ENCODE measurements around the gene RNF214.
"Not testable (repeated sequence)": the region's sequence is repeated elsewhere in the genome, so short reads cannot be mapped to it uniquely, and the experiment has no call there.

Gene RNF214

DNA sequence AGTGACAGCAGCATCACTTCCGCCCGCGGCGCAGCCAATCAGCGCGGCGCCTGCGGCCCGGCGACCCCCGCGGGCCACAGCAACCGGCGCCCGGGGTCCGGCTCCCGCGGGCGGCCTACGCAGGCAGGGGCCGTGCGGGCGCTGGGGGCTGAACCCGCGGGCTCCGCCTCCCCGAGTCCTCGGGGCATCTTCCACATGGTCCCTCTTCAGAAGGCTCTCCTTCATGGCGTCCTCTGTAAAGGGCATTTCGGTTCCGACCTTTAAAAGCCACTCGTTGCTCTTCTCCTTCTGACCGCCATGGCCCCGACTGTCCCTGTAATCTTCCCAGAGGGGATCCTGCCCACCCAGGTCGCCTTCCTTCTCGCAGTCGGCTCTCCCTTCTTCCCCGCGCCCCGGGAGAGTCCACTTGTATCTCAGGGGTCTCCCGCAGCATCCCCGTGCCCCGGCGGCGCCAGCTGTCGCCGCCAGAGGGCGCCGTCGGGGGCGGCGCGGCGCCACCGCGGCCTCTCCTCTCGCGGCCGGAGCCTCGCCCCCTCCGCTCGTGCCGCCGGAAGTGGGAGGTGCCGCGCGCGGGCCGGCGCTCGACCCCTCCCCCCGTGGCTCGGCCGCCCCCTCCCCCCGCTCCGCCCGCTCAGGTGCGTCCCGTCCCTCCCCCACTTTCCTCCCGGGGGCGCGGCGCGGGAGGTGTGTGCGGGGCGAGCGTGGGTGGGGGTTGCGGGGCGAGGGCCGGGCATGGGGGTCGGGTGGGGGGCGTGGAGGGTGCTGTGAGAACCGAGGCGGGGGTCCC, at the start of gene RNF214:
Gene RNF214, plus strand, starts transcription at position 580 of the 787 bp plus-strand sequence. CDS start 1,602 bp downstream, outside the sequence.
- DNase-seq (ENCODE audit: low read depth), result peak; percentile 35

DNA sequence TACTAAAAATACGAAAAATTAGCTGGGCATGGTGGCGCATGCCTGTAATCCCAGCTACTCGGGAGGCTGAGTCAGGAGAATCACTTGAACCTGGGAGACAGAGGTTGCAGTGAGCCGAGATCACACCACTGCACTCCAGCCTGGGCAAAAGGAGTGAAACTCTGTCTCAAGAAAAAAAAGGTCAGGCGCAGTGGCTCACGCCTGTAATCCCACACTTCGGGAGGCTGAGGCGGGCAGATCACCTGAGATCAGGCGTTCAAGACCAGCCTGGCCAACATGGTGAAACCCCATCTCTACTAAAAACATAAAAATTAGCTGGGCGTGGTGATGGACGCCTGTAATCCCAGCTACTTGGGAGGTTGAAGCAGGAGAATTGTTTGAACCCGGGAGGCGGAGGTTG, 49.3 kb upstream of the RNF214 start:
- not testable (repeated sequence) for DNase-seq (ENCODE audit: low read depth)

DNA sequence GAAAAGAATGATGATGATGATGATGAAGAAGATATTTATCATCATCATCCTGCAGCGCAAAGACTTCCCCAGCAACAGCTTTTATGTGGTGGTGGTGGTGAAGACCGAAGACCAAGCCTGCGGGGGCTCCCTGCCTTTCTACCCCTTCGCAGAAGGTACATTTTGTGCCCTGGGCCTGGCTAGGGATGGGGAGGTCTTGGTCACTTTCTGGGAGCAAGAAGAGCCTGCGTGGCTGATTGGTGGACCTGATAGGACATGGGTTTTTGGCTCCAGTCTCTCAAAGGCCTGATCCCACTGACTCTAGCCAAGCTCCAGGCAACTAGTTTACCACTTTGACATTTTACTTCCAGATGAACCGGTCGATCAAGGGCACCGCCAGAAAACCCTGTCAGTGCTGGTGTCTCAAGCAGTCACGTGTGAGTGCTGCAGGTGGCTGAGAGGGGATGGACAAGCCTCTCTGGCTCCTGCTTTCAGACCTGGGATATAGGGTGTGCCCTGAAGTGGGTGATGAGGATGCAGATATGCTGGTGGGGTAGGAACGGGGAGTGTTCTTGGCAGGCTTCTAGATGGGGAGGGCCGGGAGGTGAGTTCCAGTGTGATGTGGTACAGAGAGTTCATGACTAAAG, 48.6 kb upstream of the RNF214 start:
- no peak for DNase-seq (ENCODE audit: low read depth)

DNA sequence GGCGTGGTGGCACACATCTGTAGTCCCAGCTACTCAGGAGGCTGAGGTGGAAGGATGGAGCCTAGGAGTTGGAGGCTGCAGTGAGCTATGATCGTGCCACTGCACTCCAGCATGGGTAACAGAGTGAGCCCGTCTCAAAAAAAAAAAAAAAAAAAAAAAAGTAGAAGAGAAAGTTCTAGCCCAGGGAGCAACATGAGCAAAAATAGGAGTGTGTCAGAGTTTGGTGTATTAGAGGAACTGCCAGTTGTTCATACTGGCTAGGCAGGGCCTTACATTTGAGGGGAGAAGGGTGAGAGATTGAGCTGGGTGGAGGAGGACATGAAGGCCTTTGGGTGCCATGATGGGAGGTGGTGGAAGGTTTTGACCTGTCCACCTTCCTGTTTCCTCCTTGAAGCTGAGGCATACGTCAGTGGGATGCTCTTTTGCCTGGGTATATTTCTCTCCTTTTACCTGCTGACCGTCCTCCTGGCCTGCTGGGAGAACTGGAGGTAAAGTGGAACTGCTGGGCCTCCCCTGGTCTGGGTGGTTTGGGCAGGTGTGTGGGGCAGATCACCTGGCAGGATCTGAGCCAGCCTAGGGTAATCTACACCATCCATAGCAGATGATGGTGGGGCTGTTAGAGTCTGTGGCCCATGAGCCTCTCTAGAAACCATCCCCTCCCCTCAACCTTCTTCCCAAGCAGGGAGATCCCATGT, 46.6 kb upstream of the RNF214 start:
- no peak for DNase-seq (ENCODE audit: low read depth)

DNA sequence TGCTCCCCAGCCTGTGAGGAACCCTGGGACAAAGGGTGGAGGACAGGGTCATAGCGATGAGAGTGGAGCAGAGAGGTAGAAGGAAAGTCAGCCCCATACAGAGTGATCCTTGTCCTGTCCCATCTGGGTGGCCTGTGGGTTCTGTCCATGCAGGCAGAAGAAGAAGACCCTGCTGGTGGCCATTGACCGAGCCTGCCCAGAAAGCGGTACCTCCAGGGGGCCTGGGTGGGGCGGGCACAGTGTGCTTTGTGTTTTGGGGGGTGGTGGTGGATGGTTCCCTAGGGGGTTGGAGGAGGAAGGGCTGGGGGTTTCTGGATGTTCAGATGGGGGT, 46.1 kb upstream of the RNF214 start:
- DNase-seq (ENCODE audit: low read depth), result no peak

DNA sequence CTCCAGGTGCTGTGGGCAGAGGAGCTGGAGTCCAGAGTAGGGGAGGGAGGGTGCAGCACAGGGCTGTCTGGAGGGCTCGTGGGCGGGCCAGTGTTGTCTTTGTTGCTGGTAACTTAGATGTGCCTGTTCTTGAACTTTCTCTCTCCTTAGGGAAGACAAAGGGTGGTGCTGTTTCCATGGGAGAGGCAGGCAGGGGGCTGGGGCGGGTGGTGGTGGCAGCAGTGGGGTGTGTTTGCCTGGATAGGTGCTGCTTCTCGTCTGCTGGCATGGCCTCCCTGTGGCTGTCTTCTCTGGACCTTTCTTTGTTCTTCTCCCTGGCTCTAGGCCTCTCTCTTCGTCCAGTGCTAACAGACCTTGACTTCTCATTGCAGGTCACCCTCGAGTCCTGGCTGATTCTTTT, 45.5 kb upstream of the RNF214 start:
- DNase-seq (ENCODE audit: low read depth), result no peak

DNA sequence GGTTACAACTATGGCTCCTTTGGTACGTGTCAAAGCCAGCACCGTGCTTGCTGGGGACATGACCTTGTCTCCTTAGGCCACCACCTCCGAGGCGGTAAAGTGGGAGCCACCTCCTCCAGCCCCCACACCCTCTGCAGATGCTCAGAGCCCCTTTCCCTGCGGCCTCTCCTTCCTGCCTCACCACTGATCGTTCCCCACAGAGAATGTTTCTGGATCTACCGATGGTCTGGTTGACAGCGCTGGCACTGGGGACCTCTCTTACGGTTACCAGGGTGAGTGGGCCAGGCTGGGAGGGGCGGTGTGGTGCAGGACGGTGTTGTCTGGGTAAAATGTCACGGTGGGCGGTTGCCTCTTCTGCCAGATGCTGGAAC, 45.1 kb upstream of the RNF214 start:
- no peak for DNase-seq (ENCODE audit: low read depth)

DNA sequence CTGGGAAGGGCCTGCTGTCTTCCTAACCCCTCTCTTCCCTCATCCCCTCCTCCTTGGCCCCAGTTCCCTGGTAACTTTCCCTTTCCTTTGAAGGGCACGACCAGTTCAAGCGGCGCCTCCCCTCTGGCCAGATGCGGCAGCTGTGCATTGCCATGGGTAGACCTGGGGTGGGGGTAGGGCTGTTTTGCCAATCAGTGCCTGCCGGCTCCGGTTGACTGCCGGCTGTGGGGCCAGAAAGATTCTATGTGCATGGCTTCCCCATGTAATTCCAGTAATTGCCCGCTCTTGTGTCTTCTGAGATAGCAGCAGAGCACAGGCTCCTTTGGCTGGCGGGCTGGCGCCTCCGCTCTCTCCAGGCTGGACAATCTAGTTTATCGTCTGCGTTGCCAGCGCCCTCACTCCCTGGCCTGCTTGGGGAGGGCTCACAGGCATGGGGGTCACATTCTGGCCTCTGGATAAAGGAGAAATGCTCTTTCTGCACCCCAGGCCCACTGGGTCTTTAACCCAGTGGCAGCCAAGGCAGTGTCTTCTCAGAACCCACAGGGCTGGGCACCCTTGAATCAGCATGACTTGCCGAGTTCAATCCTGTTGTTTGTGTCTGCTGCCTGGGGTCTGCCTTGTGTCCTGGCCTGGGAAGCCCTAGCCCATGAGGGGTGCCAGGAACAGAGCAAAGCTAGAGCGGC, 44.5 kb upstream of the RNF214 start:
- no peak for DNase-seq (ENCODE audit: low read depth)

DNA sequence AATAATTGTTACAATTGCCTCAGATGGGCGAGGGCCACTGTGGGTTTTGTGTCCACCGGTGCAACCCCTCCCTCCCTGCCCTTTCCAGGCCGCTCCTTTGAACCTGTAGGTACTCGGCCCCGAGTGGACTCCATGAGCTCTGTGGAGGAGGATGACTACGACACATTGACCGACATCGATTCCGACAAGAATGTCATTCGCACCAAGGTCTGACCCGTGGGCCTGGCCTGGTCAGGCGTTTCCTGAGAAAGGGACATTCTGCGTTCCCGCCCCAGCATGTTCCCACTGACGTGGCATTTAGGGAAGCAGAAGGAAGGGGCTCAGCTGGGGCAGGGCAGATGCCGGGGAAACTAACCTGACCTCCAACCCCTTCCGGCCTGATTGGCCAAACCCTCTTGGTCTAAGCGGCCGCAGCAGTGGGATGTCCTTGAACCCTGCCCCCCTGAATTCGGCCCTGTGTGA, 43.8 kb upstream of the RNF214 start:
- DNase-seq (ENCODE audit: low read depth), result no peak

DNA sequence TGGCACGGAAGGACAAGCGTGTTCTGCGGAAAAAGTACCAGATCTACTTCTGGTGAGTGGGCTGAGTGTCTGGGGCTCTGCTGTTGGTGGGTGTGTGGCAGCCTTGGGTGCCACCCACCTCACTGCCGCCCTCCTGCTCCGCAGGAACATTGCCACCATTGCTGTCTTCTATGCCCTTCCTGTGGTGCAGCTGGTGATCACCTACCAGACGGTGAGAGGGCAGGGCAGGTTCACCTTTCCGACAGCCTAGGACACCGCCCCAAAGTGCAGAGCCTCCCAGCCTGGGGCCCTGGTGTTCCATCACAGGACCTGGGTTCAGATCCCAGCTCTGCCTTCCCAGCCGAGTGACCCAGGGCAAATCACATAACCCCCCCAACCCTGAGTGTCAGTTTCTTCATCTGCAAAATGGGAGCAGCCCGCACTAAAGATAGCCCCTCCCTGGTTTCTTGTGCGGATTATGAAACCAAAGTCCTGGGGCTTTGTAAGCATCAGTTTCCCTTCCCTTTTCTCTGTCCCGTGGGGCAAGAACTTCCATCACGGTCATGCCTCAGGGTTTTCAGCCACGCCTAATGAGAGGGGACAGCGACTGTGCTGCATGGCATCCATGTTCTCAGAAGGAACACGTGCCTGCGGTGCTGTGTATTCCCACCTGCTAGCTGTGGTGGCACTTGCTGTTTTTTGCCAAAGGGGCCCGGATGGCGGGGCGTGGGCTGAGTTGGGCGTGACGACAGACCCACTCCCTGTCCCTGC, 43.1 kb upstream of the RNF214 start:
- no peak for DNase-seq (ENCODE audit: low read depth)

DNA sequence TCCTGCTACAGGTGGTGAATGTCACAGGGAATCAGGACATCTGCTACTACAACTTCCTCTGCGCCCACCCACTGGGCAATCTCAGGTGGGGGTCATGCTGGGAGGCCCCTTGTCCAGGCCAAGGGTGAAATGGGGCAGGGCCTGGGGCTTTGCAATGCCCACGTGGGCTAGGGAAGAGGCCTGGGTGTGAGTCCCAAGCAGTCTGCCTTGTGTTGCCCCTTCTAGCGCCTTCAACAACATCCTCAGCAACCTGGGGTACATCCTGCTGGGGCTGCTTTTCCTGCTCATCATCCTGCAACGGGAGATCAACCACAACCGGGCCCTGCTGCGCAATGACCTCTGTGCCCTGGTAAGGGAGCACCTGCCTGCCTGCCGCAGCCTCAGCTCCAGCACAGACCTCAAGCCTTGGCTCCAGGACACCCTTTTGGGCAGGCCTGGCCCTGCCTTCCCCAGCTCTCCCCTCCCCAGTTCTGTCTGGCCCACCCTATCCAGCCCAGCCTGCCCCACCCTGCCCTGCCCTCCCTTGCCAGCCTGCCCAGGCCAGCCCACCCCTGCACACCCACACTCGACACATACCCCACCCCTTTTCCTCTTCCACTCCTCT, 42.4 kb upstream of the RNF214 start:
- no peak for DNase-seq (ENCODE audit: low read depth)

DNA sequence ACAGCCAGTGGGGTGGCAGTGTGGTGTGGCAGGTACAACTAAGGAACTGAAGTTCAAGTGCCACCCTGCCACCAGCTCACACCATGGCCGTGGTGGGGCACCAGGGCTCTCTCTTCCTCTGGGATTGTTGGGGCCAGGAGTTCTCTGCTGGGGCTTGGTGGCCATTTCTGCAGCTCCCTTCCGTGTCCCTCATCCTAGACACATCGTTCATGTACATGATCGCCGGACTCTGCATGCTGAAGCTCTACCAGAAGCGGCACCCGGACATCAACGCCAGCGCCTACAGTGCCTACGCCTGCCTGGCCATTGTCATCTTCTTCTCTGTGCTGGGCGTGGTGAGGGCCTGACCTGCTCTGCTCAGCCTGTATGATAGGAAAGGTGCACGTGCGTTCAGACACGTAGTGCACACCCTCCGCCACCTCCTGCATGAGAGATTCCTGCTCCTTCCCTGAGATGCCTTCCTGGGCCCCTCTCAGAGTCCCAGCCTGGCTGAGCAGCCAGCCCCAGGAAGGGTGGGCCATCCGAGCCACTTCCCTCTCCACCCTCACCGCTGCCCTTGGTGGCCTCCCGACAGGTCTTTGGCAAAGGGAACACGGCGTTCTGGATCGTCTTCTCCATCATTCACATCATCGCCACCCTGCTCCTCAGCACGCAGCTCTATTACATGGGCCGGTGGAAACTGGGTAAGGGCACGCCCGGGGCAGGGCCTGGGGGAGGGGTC, 40.6 kb upstream of the RNF214 start:
- DNase-seq (ENCODE audit: low read depth), result no peak

DNA sequence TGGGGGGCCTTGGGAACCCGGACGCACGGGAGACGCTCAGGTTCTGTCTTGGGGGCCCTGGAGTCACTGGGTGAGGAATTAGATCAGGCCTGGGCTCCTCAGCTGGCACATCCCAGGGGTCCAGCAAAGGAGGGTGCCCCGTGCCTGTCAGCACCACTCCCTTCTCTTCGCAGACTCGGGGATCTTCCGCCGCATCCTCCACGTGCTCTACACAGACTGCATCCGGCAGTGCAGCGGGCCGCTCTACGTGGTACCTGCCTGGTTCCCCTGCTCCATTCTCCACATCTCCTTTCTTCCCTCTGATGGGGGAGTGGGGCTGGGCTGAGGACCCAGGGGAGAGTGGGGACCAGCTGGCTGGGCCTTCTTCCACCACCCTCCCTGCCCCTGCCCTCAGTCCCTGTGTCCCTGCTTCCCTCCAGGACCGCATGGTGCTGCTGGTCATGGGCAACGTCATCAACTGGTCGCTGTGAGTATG, 40.0 kb upstream of the RNF214 start:
- no peak for DNase-seq (ENCODE audit: low read depth)

DNA sequence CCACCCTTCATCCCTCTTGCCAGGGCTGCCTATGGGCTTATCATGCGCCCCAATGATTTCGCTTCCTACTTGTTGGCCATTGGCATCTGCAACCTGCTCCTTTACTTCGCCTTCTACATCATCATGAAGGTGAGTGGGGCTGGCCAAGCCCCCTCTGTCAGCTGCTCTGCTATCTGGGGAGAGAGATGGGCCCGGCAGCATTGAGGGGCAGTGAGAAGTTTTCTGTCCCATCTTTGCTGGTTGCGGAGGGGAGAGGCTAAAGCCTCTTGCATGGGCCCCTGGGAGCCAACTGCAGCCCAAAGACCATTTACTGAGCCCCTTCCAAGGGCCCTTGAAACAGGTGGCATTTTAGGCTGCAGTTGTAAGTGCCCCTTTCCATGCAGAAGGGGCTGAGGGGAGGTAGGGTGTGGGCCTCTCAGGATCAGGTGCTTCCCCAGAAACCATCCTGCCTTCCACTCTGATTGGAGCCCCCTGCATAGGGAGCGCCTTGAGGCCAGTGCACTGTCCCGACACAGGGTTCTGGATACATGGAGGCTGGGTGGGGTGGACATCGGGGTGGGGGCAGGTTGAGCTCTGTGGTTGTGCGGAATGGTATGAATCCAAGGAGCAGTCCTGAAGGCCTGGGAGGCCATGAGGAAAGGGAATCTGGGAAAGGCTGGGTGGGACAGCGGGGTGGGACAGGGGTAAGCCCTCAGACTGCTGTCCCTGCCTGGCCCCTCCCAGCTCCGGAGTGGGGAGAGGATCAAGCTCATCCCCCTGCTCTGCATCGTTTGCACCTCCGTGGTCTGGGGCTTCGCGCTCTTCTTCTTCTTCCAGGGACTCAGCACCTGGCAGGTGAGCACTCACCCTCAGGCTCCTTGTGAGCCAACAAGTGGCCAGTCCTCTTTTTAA, 39.1 kb upstream of the RNF214 start:
- no peak for DNase-seq (ENCODE audit: low read depth)

DNA sequence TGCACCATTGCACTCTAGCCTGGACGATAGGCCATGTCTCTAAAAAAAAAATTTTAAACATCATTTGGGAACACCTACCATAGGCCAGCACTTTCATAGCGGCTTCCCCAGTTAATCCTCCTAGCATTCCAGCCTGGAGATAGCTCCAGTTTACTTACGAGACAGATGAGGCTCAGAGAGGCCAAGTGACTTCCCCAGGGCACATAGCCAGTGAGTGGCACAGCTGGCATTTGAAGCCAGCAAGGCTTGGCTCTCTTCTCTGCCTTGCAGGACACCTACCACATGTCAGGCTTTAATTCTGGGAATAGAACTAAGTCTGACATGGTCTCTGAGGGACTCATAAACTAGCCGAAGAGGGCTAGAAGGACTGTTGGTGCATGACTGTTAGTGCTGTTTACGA, 38.2 kb upstream of the RNF214 start:
- no peak for DNase-seq (ENCODE audit: low read depth)

DNA sequence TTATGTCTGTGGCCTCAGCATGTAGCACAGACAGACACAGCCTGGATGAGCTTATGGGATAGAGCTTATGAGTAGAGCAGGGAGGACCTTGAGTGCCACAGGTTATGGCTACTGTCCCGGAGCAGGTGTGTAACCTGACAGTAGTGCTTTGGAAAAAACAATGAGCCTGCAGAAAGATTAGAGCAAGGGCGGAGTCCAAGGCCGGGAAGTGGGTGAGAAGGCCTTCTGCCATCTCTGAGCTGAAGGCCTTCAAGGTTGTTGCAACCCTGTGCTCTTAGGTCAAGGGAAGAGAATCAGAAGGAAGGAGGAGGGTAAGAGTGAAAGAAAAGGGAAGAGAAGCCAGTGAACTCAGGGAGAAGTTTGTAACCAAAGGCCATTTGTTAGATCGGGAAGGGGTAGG, 37.2 kb upstream of the RNF214 start:
- no peak for DNase-seq (ENCODE audit: low read depth)

DNA sequence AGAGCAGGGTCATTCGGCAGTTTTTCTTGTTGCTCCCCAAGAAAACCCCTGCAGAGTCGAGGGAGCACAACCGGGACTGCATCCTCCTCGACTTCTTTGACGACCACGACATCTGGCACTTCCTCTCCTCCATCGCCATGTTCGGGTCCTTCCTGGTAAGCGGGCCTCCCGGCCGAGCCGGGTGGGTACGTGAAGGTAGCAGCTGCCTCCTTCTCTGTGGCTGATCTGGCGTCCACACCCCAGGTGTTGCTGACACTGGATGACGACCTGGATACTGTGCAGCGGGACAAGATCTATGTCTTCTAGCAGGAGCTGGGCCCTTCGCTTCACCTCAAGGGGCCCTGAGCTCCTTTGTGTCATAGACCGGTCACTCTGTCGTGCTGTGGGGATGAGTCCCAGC, 36.7 kb upstream of the RNF214 start:
- no peak for DNase-seq (ENCODE audit: low read depth)

DNA sequence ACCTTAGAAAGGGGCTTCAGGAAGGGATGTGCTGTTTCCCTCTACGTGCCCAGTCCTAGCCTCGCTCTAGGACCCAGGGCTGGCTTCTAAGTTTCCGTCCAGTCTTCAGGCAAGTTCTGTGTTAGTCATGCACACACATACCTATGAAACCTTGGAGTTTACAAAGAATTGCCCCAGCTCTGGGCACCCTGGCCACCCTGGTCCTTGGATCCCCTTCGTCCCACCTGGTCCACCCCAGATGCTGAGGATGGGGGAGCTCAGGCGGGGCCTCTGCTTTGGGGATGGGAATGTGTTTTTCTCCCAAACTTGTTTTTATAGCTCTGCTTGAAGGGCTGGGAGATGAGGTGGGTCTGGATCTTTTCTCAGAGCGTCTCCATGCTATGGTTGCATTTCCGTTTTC, 35.5 kb upstream of the RNF214 start:
- DNase-seq (ENCODE audit: low read depth), result no peak

Measured in stimulated activated CD8-positive, alpha-beta memory T cell treated with anti-CD3 and anti-CD28 coated beads, Interleukin-15, amount 100 ng/mL, for 1 hour (primary cell).